K562 (cell line): ENCODE measurements around the gene FAM53B. TPM values are rescaled to one million over a fixed set of nuclear protein-coding genes. Genes with fewer than 3 reads are reported as not detected.

Experiments
- ESRRB ChIP-seq: fragments of 250-450 bp; sonication (Bioruptor Pico); IDR thresholded peaks from 2 replicates; pipeline ENCODE4 v1.5.0; 2020; ENCODE audit warnings: mild to moderate bottlenecking, moderate library complexity, borderline replicate concordance
- NR2C2 ChIP-seq, 2 experiments: fragments of 200-800 bp in 1 of 2; sonication (Bioruptor generic) in 1 of 2; sonication (generic) in 1 of 2; formaldehyde crosslinking in 1 of 2; IDR thresholded peaks; 2 replicates each; pipeline versions ENCODE4 v1.6.1 to v1.8.0; 2016 to 2022; ENCODE audit warnings: mild to moderate bottlenecking in 1 of 2, missing compliant biosample characterization in 1 of 2, missing genetic modification characterization in 1 of 2, missing genetic modification reagents in 1 of 2
- PCBP2 ChIP-seq: fragments of 200-400 bp; formaldehyde crosslinking; IDR thresholded peaks from 2 replicates; pipeline ENCODE4 v1.6.1; 2018; ENCODE audit warnings: low read length, low read depth, mild to moderate bottlenecking, moderate library complexity; ENCODE audit not compliant: poor library complexity, severe bottlenecking
- SMAD3 ChIP-seq: fragments of 450-650 bp; formaldehyde crosslinking; conservative IDR thresholded peaks from 2 replicates; pipeline ENCODE4 v1.4.0; 2020; ENCODE audit warnings: mild to moderate bottlenecking
- ZFX ChIP-seq: sonication (generic); formaldehyde crosslinking; IDR thresholded peaks from 2 replicates; pipeline ENCODE4 v1.8.0; 2022; ENCODE audit warnings: mild to moderate bottlenecking, missing genetic modification reagents, moderate library complexity
- ZNF316 ChIP-seq: fragments of 450-650 bp; IDR thresholded peaks from 2 replicates; pipeline ENCODE4 v1.6.1; 2016
- polyA plus RNA-seq, 8 experiments: library from polyadenylated mRNA; depleted of rRNA in 4 of 8; stranded (reverse) in 5 of 8; unstranded in 3 of 8; fragments of >200 nt; fragmentation: Nextera tagmentation in 2 of 8; fragmentation: Illumina TruSeq in 1 of 8; extraction: Ambion mirVana in 2 of 8; extraction: Trizol in 1 of 8; gene quantifications; 2 replicates each; pipeline versions ENCODE4 v1.2.1 to v1.2.3, GENCODE V29; 2011 to 2014; ENCODE audit warnings: inconsistent platforms in 1 of 8, missing spikeins in 1 of 8
- total RNA-seq, 7 experiments: library from RNA; depleted of rRNA in 6 of 7; stranded (reverse); fragments of >200 nt in 6 of 7; fragmentation: Illumina TruSeq in 2 of 7; extraction: Trizol in 2 of 7; gene quantifications; 2 replicates each; pipeline versions ENCODE4 v1.2.1 to v1.2.3, GENCODE V29; 2011 to 2021; ENCODE audit warnings: low replicate concordance in 1 of 7
- TF ChIP-seq, protein P1 (sequence below): sonication (generic); formaldehyde crosslinking; IDR thresholded peaks from 2 replicates; pipeline ENCODE4 v1.4.0; 2020; ENCODE audit warnings: mild to moderate bottlenecking, missing genetic modification reagents
- TF ChIP-seq, protein P2 (sequence below): fragments of 250-450 bp; sonication (Bioruptor Pico); IDR thresholded peaks from 2 replicates; pipeline ENCODE4 v1.8.0; 2022; ENCODE audit warnings: moderate library complexity, mild to moderate bottlenecking, inconsistent platforms

Gene FAM53B
- total and polyA plus RNA-seq, 9 of the 15 experiments (the other 6 are each of a cell fraction or from before 2014, with no cell fraction given): 0.03 to 16.5 (median 5.0) TPM

- TF ChIP-seq, protein P1, sequence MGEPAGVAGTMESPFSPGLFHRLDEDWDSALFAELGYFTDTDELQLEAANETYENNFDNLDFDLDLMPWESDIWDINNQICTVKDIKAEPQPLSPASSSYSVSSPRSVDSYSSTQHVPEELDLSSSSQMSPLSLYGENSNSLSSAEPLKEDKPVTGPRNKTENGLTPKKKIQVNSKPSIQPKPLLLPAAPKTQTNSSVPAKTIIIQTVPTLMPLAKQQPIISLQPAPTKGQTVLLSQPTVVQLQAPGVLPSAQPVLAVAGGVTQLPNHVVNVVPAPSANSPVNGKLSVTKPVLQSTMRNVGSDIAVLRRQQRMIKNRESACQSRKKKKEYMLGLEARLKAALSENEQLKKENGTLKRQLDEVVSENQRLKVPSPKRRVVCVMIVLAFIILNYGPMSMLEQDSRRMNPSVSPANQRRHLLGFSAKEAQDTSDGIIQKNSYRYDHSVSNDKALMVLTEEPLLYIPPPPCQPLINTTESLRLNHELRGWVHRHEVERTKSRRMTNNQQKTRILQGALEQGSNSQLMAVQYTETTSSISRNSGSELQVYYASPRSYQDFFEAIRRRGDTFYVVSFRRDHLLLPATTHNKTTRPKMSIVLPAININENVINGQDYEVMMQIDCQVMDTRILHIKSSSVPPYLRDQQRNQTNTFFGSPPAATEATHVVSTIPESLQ: no peak
- TF ChIP-seq ZNF316 (no peak), NR2C2 (CRISPR knock-in tag; IDR thresholded peaks at IDR 0.05) (no peak), NR2C2 (tag; IDR thresholded peaks at IDR 0.05) (no peak), ESRRB (no peak), ZFX (no peak), SMAD3 (no peak), PCBP2 (no peak)
- TF ChIP-seq, protein P2, sequence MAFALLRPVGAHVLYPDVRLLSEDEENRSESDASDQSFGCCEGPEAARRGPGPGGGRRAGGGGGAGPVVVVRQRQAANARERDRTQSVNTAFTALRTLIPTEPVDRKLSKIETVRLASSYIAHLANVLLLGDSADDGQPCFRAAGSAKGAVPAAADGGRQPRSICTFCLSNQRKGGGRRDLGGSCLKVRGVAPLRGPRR (CRISPR knock-in tag): no peak
Observed at GRCh38 chr10:124705381-124705740, 38.8 kb downstream of the FAM53B start (continued).
